ENCODE measurements around the gene KIF21B.
"Not testable (repeated sequence)": the region's sequence is repeated elsewhere in the genome, so short reads cannot be mapped to it uniquely, and the experiment has no call there.

KIF21B gene

DNA sequence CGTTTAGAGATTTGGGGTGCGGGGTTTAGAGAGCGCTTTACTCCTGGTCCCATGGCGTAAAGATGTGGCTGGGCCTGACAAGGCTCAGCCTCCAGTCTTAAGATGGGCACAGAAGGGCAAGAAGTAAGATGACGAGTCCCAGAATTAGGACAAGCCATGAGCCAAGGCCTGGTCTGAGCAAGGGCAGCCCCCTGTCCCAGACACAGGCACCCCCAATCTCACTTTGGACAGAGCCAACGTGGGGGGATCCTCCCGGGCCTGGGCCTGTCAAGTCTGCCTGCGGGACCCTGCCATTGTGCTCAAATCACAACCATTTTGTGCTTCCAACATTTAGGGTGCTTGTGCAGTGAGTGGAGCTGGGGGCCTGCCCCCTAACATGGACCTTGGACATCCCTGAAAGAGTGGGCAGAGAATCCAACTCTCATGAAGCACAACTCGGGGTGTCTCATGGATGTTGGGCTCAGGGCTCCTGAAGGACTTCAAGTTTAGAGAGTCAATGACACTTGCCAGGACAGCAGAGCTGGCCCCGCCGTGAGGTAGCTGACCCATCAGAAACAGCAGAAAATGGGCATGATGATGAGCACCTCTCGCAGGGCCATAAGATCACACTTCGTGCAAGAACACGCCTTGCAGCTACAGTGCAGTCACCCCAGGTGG lies 52.6 kb downstream of the KIF21B start:
- no peak for DNase-seq (ENCODE audit: low read depth)

DNA sequence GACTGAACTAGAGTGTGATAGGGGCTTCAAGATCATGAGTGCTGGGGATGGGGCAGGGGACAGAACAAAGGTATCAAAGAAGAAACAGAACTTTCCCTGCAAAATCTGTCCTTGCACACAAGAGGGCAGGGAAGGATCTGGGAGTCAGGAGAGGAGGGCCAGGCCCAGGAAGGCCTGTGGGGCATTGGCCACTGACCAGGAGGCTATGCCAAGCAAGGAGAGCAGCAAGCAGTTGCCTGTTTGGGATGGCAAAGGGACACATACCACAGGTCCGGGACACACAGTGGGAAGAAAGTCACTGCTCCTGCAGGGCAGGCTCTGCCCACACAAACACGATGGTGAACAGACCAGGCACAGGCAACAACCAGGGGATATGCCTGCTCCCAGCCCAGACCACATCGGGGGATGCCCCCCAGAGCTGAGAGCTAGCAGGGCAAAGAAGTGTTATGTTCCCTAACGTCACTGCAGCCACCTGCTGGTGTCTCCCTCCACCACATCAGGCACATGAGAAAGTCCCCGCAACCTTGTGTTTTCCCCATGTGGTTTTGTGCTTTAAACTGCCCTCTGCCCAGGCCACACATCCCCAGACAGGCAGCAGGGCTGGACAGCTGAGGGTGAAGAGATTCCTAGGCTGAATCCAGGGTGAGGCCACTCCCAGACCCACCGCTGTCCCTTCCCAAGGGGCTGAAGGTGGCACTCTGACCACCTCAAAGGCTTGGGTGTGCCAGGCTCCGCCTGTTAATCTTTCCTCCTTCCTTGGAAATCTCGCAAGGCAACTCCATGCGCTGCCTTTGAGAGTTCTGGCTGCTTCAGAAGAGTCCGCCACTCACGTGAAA lies 53.6 kb downstream of the KIF21B start:
- DNase-seq (ENCODE audit: low read depth), result no peak

DNA sequence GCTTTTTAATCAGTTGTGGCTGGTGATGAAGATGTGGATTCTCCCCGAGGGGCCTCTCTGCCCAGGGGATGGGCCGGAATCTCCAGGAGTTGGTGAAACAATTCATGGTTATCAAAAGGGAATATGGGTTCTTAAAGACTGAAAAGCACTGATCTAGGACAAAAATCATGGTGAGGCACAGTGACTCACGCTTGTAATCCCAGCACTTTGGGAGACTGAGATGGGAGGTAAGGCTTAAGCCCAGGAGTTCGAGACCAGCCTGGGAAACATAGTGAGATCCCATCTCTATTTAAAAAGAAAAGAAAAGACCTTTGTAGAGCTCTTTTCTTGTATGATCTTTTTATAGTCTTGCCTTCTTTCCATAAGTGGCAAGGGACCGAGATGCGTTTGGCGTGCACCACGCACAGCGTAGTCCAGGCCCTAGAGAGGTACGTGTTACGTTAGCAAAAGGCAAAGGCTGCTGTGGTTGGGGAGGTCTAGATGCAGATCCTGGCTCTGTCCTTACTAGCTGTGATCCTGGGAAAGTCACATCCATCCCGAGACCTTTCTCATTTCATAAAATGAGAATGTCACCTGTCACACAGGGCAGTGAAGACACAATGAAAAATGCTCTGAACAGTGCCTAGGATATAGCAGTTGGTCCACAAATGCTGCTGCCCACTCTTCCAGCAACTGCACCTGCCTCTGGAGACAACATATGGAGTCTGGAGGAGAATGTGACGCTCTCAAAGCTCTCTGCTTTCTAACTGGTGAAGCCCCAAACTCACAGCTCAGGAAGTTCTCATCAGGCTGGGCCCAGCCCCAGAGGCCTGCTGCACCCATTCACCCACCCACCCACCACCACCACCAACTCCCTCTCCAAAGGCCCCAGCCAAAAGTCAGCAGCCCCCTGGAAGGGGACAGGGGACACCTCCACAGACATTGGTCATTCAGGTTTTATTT lies 54.8 kb downstream of the KIF21B start:
- DNase-seq (ENCODE audit: low read depth), result no peak

DNA sequence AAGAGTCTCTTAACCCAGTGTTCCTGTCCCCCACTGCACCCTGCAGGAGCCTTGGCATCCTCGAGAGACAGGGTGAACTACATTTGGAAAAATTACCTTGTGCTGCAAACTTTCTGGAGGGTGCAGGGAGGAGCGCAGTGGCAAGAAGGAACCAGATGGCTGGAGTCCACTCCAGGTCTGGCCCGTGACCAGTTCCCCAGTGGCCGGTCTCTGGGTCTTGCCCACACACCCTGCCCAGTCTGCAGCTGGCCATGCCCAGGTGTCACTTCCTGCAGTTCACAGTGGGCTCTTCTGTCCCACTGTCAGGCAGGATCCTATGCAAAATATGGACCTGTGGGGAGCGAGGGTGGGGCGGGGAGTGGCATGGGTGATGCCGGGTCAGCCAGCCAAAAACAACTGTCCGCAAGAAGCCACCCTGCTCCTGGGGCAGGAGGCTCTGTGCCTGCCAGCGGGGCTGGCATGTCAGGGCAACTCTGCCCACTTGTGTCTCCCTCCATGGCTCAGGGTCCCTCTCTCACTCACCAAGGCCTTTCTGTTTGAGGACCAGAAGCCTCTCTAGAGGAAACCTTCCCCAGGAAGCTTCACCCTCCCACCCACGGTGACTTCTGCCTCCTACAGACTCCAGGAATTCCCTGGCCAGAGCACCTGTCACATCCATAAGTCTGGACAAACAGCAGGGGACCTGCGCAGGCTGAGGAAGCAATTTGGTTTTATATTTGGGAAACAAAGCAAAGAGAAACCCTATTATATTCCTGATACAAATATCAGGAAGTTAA lies 55.6 kb downstream of the KIF21B start:
- no peak for DNase-seq (ENCODE audit: low read depth)

DNA sequence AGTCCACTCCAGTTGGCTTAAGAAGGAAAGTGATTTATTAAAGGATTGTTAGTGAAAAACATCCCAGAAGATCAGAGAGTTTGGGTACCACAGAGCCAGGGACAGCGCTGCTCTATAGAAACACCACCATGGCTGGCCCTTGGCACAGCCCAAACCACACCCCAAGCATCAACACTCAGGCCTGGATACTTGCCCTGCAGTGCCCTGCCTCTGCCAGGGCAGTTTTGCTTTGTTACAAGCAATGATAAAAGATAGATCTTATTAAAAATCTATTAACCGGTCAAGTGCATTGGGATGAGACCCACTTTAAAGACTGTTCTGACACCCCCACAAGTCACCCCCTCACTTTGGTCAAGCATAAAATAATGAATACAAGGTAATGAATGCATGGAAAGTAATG lies 56.6 kb downstream of the KIF21B start:
- no peak for DNase-seq (ENCODE audit: low read depth)

DNA sequence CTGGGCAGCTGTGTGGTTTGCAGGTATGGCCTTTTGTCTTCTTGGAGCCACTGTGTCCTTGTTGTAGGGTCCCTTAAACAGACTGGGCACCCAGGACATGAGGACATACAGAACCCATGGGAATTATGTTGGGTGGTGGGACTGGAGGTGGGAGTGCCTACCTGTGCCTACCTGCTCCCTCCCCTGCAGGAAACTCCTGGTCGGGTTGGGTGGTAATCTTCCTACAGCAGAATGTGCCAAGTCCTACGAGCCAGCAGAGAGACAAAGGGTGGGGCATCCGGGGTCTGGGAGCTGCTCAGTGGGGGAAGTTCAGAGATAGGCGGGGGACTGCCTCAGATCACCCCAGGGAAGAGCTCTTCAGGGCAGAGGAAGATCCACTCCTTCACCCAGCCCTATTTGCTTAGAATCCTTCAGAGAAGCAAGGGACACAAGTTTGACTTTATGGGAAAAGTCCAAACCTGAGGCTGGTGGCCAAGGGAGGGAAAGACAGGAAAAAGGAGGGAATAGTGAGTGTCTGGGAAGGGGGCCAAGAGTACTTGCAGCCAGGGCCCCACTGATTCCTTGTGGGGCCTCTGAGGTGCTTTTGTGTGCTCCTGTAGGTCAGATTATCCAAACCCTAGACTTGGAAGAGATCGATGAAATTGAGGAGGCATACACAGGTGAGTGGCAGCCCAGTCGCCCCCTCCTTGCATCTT lies 58.3 kb downstream of the KIF21B start:
- no peak for DNase-seq (ENCODE audit: low read depth)

DNA sequence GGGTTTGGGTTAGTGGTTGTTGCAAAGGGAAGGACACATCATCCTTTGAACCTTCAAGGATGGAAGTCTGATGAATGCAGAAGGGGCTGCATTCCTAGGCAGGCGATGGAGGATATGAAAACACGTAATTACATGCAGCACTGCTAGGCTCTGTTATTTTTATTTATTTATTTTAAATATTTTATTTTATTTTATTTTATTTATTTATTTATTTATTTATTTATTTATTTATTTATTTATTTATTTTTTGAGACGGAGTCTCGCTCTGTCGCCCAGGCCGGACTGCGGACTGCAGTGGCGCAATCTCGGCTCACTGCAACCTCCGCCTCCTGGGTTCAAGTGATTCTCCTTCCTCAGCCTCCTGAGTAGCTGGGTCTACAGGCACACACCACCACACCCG lies 59.6 kb downstream of the KIF21B start:
- DNase-seq (ENCODE audit: low read depth), result not testable (repeated sequence)

DNA sequence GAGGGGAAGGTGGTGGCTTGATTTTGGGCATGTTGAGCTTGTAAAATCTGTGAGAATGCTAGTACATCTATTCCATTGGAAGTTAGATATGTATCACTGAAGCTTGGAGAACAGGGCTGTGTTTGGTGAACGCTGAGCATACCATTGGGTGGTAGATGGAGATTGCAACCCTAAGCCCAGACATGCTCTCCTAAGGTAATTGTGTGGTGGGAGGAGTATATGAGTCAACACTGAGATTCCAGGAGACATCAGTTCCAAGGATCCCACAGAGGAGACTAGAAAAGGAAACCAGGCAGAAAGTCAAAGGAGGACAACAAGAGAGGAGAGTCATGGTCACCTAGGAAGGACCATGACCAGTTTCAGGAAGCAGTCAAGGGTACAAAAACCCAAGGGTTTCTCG lies 60.4 kb downstream of the KIF21B start:
- no peak for DNase-seq (ENCODE audit: low read depth)

DNA sequence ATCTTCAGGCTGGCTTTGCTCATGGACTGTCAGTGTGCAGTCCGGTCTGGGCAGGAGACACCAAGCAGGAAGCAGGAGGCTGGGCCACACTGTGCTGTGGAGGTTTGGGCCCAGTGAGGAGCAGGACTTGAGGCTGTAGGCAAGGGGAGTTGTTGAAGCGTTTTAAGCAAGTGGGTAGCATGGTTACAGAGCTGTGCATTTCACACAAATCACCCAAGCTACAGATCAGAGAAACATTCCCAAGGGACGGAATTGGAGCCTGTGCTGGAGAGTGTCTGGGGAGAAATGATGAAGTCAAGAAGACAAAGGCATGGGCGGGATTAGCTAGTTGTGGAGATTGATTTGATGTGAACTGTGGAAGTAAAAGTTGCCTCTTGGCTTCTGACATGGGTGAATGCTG lies 60.9 kb downstream of the KIF21B start:
- no peak for DNase-seq (ENCODE audit: low read depth)

DNA sequence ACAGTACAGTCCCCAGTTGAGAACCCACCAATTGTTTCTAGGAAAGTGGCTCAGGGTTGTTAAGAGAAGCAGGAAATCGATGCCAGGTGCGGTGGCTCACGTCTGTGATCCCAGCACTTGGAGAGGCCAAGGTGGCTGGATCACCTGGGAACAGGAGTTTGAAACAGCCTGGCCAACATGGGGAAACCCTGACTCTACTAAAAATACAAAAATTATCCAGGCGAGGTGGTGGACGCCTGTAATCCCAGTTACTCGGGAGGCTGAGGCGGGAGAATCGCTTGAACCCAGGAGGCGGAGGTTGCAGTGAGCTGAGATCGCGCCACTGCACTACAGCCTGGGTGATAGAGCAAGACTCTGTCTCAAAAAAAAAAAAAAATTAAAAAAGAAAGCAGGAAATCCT lies 61.4 kb downstream of the KIF21B start:
- DNase-seq (ENCODE audit: low read depth), result not testable (repeated sequence)

DNA sequence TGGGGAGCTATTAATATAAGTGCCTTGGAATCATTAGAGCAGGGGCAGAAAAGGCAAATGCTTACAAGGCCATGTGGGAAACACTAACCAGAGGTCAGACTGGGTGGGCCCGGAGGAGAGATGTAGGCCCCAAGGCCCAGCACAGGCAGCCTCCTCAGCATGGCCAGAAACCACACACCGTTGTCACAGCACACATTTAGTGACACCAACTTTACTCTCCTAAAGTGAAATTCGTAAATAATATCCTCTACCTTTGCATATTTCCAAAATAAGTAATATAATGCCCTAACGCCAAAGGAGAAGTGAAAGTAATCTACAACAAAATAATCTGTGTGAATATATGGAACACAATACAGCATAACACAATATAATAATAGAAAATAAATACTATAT lies 62.6 kb downstream of the KIF21B start:
- no peak for DNase-seq (ENCODE audit: low read depth)

DNA sequence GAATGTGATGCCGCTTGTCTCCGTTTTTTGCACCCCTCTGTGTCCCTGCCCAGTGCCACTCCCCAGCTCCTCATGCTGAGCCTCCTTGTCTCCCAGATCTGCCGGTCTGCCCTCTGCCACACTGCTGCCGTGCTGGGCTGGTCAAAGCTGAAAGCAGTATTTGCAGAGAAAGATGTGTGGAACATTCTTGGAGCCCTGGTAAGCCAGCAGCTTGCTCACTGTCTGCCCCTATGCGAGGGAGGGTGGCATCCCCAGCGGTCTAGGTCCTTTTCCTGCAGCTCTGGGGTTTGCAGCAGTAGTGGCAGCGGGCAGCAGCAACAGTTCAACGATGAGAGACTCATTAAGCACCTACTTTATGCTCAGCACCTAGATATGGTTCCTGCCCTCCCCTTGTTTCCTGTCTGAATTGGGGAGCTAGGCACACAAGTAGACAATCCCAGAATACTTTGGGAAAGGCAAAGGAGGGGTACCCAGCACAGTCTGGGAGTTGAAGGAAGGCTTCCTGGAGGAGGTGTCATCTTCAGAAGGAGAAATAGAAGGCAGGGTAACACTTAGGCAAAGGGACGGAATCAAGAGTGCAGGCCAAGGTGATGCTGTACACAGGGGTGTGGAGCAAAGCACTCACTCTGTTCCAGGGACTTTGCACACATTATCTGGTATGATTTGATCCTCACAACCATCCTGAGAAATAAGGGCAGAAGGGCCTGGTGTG lies 63.1 kb downstream of the KIF21B start:
- DNase-seq (ENCODE audit: low read depth), result no peak

DNA sequence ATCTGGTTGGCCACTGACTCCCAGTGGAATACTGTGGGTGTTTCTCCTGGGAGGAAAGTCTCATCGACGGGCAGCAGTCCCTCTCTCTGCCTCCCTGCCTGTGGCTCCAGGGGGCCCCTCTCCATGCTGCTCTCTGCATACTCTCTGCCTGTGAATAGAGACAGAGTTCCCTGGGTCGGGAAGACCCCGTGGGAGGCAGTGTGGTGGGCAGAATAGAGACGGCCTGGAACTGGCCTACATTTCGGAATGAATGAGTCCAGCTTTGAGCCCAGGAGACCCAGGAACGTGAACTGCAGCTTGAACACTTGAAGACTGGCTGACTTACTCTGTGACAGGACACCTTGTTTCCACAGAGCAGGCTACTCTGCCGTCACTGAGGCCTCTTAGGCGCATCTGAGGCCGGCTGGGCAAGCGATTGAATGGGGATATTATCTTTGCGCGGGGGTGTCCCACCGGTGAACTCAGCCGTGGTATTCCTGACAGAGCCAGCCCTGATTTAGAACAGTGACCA lies 64.0 kb downstream of the KIF21B start:
- DNase-seq (ENCODE audit: low read depth), result no peak

DNA sequence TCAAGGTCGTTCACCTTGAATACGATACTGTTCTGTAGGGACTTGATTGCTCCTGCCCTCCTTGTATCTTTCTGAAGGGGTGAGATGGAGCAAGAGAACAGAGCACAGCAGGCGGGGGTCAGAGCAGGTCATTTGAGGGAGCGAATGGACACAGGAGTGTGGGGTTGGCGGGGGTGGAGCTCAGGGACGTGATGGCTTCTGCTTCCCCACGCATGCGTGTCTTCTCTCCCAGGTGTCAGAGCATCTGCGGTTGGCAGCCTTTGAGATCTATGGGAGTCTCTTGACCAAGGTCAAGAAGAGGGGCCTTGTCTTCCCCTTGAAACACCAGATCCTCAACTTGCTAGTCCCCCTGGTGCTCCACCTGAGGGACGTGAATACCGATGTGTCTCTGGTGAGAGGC lies 64.9 kb downstream of the KIF21B start:
- no peak for DNase-seq (ENCODE audit: low read depth)

DNA sequence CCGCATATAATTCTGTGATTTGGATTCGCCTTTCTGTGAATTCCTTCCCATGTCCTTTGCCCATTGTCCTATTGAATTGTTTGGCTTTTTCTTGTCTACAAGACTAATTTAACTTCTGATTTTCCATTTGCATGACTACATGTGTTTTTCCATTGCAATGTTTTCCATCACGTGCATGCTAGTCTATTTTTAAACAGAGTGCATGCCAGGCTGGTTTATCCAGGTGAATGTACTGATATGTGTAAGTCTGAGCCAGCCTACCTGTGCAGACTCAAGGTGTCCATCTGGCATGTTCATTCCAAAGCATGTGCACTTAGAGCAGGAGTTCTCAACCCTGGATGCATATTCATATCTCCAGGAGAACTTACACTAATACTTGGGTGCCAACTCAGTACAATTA lies 69.1 kb downstream of the KIF21B start:
- DNase-seq (ENCODE audit: low read depth), result no peak

DNA sequence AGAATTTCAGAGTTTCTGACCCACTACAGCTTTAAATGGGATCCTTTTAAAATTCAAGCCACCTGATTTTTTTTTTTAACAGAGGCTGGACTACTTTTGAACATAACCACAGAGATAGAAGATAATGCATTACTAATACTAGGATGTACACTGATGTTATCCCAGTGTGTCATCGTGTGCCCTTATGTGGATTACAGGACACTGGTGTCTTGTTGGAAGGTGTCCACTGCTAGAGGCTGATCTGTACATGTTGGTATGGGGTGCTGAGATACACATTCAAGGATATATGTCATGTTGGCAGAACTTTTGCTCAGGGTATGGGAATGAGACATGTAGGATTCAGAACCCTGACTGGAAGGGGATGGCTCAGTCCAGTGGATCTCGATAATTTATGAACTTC lies 72.5 kb downstream of the KIF21B start:
- no peak for DNase-seq (ENCODE audit: low read depth)

DNA sequence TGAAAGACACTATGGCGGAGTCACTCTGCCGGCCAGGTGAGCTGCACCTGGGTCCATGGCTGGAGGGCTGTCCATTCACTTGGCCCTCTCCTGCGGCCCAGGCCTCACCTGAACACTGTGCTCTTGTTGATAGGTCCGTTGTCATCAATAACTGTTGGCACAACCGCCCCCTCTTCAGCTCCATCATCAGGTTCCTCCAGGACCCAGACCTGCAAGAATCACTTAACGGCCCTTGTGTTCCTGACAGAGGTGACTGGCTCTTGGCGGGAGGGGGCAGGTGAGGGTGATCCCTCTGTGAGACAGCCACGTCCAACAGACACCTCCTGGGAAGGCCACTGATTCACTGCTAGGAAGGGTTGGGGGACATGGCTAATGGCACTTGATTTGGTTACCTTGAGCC lies 73.9 kb downstream of the KIF21B start:
- DNase-seq (ENCODE audit: low read depth), result no peak

DNA sequence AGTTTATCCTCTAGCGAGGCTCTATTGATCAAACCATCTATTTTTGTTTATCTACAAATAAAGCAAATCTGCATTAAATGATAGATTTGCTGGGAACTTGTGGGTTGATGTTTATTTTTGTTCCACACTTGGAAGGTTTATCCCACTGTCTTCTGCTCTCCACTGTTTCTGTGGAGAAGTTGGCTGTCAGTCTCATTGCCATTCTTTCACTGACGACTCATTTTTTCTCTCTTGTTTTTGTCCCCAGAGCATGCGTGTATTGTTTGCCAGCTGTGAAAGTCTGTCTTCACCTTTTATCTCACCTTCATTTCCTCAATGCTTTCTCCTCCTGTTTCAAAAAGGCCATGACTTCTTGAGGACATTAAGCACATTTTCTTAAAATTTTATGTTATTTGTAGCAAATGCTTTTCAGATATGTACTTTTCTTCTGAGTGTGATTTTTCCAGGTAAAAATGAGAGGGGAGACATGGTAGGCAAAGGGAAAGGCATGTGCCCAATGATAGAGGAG lies 76.4 kb downstream of the KIF21B start:
- no peak for DNase-seq (ENCODE audit: low read depth)

DNA sequence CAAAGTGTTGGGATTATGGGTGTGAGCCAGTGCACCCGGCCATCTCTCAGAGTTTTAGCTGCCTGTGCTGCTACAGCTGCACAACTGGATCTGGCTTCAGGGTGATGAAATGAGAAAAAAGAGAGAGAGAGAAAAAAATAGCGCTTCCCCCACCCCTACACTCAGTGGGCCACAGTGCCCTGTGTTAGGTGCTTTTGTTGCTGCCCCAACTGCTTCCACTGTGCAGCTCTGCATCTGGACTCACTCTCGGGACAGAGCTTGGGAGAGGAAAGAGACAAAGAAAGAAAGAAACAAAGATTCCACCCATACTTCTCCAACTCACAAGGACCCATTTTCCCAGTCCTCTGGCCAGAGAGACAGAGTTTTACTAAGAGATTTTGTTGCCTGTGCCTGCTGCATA lies 78.4 kb downstream of the KIF21B start:
- DNase-seq (ENCODE audit: low read depth), result no peak

DNA sequence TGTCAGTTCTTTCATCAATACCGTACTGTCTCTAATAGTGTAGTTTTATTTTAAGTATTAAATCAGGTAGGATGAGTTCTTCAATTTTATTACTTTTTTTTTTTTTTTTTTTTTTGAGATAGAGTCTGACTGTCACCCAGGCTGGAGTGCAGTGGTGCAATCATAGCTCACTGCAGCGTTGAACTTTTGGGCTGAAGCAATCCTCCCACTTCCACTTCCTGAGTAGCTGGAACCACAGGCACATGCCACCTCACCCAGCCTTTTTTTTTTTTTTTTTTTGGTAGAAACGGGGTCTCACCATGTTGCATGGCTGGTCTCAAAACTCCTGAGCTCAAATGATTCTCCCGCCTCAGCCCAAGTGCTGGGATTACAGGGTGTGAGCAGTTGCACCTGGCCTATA lies 84.6 kb downstream of the KIF21B start:
- no peak for DNase-seq (ENCODE audit: low read depth)

All from activated T-cell treated with anti-CD3 and anti-CD28 coated beads for 24 hours (primary cell).